Spleen (tissue), 7 donors: ENCODE data around the gene STEAP3.

Source experiments
- CTCF ChIP-seq, 11 experiments: fragments of 200-600 bp in 7 of 11; fragments of 450-650 bp in 4 of 11; sonication (generic) in 4 of 11; IDR thresholded peaks in 8 of 11; conservative IDR thresholded peaks in 3 of 11; 1 replicate in 7 of 11; 2 replicates in 4 of 11; pipeline versions ENCODE4 v1.4.0 to v1.8.0; 2016 to 2021; ENCODE audit warnings: antibody characterized with exemption in 11 of 11, inconsistent platforms in 4 of 11, mild to moderate bottlenecking in 1 of 11
- POLR2A ChIP-seq, 3 donors: fragments of 450-650 bp; IDR thresholded peaks; one replicate each; pipeline ENCODE4 v1.5.1; 2017; ENCODE audit warnings: antibody characterized with exemption in 3 of 3, mild to moderate bottlenecking in 1 of 3
- POLR2AphosphoS5 ChIP-seq, 3 donors: sonication (generic); formaldehyde crosslinking; IDR thresholded peaks; one replicate each; pipeline ENCODE4 v1.5.1; 2017; ENCODE audit warnings: antibody characterized with exemption in 3 of 3
- donor health status: DM: no; HTN: no; CAD: no; lungs with moderate emphysema.
- donor health status: DM: no; HTN: no; CAD: no.
- donor health status: DM: no; HTN: no; CAD: no.

DNA sequence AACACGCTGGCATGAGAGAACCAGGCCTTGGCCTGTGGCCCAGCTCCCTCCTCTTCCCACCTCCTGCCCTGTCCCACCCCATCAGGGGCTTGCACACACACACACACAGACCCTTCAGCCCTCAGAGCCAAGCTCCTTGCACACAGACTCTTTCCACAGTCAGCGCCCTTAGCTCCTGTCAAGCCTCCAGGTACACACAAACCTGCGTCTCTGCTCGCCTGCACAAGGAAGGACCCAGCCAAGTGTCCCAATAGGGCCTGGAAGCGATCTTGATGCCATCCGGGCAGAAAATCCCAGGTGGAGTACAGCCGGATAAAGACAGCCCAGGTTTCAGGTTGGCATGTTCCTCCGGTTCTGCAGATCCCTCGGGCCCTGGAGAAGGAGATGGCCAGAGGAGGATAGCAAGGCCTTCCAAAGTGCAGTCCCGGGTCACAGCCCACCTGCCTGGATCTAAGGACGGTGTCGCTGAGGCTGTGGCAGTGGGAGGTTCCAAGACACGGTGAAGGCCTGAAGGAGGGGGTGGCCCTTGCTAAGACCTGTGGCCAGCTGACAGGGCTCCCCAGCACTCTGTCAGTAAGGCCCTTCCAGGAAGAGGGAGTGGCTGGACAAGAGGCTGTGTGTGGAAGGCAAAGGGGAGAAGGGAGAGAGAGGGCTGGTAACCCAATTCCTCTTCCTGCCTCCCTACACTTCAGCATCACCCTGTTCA lies 18.5 kb upstream of the STEAP3 start:
- TF ChIP-seq POLR2A (IDR thresholded peaks at IDR 0.05) (no peak), CTCF (IDR thresholded peaks at IDR 0.05 in 8 of 11, conservative IDR thresholded peaks at IDR 0.05 in 3 of 11) (no peak), POLR2AphosphoS5 (IDR thresholded peaks at IDR 0.05) (no peak)
